ENCODE measurements around the gene CYB5D1.

Gene CYB5D1

DNA sequence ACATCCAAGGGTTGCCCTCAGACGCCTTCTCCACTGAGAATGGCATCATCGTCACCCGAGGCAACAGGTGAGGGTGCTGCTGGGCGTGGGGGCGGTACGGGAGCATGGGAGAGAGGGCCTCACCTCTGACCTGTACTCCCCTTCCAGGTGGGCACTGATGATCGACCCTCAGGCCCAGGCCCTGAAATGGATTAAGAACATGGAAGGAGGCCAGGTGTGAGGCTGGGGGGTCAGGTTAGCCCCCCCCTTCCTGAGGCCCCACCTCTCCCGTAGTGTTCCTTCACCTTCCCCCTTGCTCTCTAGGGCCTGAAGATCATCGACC is 40.2 kb upstream of the CYB5D1 start:
- DNase-seq (ENCODE audit: low read depth) = no peak
- TF ChIP-seq, protein P1, sequence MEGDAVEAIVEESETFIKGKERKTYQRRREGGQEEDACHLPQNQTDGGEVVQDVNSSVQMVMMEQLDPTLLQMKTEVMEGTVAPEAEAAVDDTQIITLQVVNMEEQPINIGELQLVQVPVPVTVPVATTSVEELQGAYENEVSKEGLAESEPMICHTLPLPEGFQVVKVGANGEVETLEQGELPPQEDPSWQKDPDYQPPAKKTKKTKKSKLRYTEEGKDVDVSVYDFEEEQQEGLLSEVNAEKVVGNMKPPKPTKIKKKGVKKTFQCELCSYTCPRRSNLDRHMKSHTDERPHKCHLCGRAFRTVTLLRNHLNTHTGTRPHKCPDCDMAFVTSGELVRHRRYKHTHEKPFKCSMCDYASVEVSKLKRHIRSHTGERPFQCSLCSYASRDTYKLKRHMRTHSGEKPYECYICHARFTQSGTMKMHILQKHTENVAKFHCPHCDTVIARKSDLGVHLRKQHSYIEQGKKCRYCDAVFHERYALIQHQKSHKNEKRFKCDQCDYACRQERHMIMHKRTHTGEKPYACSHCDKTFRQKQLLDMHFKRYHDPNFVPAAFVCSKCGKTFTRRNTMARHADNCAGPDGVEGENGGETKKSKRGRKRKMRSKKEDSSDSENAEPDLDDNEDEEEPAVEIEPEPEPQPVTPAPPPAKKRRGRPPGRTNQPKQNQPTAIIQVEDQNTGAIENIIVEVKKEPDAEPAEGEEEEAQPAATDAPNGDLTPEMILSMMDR (IDR thresholded peaks at IDR 0.05; ENCODE audit: insufficient read depth, low read depth, low read length, missing control alignments) = no peak
- H3K4me3 ChIP-seq (ENCODE audit: low read depth, low read length) = no peak overlapping the region

GRCh38 chr17:7818026-7818425 is 39.8 kb upstream of the CYB5D1 start:
- TF ChIP-seq, protein P1 (IDR thresholded peaks at IDR 0.05; ENCODE audit: insufficient read depth, low read depth, low read length, missing control alignments) = no peak
- H3K4me3 ChIP-seq (ENCODE audit: low read depth, low read length) = no peak overlapping the region
- no peak for DNase-seq (ENCODE audit: low read depth)

- DNase-seq (ENCODE audit: low read depth) = no peak
- TF ChIP-seq, protein P1 (IDR thresholded peaks at IDR 0.05; ENCODE audit: insufficient read depth, low read depth, low read length, missing control alignments) = no peak
- no peak overlapping the region for H3K4me3 ChIP-seq (ENCODE audit: low read depth, low read length)
Measured at GRCh38 chr17:7818746-7819645, 38.8 kb upstream of the CYB5D1 start.

DNA sequence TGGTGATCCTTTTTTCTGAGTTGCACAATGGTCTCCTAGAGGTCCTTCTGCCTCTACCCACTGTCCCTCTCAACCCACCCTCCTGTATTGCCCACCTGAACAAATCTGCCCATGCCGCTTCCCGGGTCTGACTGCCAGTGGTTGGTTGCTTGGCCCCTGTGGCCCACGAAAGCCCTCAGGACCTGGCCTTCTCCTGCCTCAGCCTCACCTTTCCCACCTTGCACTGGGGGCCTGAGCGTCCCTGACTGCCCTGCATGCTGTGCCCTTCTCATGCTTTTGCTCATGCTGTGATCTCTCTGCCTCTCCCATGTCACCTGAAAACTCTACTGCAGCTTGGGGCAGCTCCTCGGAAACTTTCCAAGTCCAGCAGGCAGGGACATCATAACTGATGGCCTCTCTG is 37.6 kb upstream of the CYB5D1 start:
- no peak for DNase-seq (ENCODE audit: low read depth)
- H3K4me3 ChIP-seq (ENCODE audit: low read depth, low read length) = no peak overlapping the region
- TF ChIP-seq, protein P1 (IDR thresholded peaks at IDR 0.05; ENCODE audit: insufficient read depth, low read depth, low read length, missing control alignments) = no peak

DNA sequence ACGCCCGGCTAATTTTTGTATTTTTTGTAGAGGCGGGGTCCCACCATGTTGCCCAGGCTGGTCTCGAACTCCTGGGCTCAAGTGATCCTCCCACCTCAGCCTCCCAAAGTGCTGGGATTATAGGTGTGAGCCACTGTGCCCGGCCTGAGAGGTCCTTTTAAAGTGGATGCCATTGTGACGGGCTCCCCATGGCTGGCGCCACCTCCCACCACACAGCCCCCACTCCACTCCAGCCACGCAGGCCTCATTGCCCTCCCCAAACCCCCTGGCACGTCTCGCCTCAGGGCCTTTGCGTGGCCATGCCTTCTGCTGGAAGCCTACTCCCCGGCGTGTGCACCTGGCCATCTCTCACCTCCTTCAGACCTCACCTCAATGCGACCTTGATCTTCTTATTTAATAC is 35.7 kb upstream of the CYB5D1 start:
- no peak for DNase-seq (ENCODE audit: low read depth)
- TF ChIP-seq, protein P1 (IDR thresholded peaks at IDR 0.05; ENCODE audit: insufficient read depth, low read depth, low read length, missing control alignments) = no peak
- no peak overlapping the region for H3K4me3 ChIP-seq (ENCODE audit: low read depth, low read length)

DNA sequence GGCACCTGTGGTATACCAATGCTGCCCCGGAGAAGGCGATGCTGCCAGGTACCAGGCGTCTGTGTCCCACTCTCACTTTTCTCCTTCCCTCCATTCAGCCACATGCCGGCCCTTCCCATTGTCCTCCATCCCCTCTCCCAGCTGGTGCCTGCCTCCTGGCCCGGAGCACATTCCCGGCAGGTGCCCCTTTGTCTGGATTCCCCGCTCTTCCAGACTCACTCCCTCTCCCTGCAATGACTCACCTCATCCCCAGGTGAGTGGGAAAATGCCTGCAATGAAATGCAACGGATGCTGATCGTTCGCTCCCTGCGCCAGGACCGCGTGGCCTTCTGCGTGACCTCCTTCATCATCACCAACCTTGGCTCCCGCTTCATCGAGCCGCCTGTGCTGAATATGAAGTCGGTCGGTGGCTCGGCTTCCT is 34.2 kb upstream of the CYB5D1 start:
- H3K4me3 ChIP-seq (ENCODE audit: low read depth, low read length) = no peak overlapping the region
- TF ChIP-seq, protein P1 (IDR thresholded peaks at IDR 0.05; ENCODE audit: insufficient read depth, low read depth, low read length, missing control alignments) = no peak
- DNase-seq (ENCODE audit: low read depth) = no peak
